HG03097 (cell line): Measurements from ENCODE around the gene ZNF598.
"Not testable (repeated sequence)": the region's sequence is repeated elsewhere in the genome, so short reads cannot be mapped to it uniquely, and the experiment has no call there.

Source experiments
- ATAC-seq: cut with Tn5 transposase; IDR thresholded peaks from one replicate; pipeline ENCODE4 v1.9.1; 2021; ENCODE audit not compliant: unreplicated experiment, low FRiP score

ZNF598 gene

DNA sequence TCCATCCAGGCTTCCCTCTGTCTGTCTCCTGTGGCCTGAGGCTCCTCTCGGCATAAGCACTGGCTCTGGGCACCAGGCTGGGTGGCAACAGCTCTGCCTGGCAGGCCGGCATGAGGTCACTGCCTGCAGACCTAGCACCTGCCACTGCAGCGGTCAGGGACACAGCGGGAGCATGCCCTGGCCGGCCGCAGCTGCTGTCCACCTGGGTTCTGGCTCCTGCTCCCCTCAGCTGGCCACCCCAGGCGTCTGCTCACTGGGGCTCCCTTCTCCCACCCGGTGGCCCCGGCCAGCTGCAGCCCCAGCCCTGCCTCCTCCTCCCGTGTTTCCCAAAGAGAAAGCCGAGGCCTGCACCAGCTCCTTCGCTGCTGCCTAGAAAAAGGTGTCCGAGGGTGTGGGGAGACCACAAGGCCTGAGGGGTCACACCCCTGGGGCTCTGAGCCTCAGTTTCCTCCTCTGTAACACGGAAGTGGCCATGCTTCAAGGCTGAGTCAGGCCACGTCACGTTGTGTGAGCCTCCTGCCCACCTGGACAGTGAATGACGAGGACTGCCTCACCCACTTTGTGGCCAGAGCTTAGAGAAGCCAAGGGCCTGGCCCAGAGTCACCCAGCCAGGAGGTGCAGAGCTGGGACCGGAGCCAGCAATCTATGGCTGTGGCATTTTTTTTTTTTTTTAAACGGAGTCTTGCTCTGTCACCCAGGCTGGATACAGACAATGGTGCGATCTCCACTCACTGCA is 31.3 kb upstream of the ZNF598 start:
- ATAC-seq: no peak

DNA sequence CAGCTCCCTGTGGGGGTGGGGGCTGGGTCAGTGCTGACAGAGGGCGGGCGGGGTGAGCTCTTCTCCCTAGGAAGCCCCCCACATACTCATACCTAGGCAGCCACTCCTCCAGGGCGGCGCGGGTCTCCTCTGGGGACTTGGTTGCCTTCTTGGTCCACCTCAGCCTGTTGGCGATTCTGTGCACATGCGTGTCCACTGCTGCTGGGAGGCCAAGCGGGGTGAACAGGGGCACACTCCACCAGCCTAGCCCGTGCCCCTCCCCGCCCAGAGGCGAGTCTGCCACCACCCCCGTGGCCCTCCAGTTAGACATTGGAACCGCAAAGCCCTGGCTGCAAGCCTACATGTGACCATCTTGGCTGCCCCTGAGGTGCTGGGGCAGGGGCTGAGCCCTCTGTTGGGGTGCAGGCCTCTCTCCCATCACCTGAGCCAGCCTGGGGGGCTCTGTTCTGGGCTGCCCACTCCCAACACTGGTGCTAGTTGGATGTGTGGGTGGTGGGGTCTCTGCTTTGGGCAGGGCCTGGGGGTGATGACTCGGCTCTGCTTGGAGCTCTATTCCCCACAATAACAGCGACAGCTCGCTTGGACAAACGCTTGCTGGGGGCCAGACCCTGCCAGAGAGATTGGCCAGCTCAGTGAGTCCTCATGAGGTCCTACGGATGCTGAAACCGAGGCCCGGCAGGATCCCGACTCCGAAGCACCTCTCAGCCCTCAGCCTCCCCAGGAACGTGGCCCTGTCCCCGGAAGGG is 30.6 kb upstream of the ZNF598 start:
- no peak for ATAC-seq

DNA sequence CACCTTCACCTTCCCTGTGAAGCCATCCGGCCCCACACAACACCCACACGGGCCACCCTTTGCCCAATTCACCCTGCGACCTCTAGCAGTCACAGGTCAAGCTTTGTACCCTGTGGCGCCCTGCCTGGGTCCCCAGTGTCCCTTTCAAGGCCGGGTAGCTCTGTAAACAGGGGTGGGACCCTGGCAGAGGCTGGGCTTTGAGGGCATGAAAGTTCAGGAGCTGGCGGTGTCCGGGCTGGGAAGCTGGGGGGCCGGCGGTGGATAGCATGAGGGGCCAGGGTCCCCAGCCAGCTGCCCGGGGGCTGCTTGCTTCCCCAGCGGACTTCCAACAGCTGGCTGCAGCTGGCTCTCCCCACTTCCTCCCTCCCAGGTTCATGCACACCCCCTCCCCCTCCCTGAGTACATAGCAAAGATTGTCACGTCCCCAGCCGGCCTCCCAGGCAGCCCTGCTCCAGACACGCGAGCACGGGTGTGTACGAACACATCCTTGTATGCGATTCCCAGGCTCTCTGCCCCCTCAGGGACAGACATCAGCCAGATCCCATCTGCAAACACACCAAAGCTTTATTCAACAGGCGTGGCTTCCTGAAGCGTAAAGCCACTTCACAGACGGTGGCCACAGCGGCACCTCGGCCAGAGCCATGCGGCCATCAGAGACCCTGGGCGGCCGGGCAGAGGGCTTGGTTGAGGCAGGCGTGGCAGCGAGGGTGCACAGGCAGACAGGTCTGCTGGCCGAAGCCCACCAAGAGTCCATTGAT is 29.8 kb upstream of the ZNF598 start:
- no peak for ATAC-seq

DNA sequence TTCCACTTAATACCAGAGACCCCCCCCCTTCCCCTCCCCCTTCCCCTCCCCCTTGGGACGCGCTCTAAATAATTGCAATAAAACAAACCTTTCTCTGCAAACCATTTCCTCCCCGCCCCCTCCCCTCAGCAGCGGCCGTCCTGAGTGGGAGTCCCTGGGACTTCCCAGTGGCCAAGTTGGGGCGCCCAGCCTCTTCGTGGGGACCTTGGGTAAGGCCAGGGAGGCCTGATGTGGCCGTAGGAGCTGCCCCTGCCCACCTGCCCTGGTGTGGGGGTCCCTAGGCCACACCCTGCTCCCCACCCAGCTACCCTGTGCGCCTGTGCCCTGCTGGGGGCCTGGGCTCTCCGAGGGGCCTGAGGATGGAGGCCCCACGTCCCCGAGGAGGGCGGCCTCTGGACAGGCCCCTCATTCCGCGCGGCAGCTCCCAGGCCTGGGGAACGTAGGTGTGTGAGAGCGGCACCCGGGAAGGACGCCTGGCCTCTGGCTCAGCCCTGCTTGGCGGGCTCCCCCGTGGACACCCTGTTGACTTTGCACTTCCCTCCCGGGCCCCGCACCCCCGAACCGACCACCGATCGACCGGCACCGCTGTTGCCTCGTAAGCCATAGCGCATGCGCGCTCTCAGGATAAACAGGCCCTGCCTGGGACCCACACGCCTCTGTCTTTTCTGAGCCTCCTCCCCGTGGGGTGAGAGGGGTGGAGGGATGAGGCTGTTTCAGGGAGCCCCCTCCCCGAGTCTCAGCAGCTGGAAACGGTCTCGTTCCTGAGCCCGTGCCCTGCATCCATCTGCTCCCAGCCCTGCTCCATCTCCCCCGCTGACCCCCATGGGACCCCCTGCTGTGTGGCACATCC is 29.0 kb upstream of the ZNF598 start:
- no peak for ATAC-seq

DNA sequence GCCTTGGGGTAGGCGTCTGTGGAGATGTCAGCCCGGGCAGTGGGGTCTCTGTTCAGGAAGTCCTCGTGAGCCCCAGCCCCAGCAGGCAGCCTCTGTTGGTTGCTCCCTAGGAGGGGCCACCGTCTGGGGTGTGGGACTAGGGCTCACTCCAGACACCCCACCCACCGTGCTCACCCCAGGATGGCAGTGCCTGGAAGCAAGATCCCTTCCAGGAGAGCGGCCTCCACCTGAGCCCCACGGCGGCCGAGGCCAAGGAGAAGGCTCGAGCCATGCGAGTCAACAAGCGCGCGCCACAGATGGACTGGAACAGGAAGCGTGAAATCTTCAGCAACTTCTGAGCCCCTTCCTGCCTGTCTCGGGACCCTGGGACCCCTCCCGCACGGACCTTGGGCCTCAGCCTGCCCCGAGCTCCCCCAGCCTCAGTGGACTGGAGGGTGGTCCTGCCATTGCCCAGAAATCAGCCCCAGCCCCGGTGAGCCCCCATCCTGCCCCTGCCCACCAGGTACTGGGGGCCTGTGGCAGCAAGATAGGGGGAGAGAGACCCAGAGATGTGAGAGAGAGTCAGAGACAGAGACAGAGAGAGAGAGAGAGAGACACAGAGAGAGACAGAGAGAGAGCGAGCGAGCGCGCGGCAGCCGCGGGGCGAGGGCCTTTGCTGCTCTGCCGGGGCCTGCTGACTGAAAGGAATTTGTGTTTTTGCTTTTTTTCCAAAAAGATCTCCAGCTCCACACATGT is 28.2 kb upstream of the ZNF598 start:
- ATAC-seq: no peak

DNA sequence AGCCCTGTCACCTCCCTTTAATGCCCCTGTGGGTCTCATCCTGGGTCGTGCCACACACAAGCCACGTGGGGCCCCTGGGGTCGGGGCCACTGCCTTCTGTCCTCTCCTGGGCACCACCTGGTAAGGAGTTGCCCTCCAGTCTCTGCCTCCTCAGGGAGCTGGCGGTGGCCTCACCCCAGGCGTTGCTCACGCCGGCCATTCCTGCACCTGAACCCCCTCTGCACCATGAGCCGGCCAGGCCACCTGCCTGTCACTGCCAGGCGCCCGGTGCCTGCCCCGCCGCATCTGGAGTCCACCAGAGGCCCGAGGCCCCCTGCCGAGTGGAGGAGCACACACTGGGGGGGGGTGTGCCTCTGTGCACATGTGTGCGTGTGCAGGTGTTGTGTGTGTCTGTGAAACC is 27.5 kb upstream of the ZNF598 start:
- no peak for ATAC-seq

DNA sequence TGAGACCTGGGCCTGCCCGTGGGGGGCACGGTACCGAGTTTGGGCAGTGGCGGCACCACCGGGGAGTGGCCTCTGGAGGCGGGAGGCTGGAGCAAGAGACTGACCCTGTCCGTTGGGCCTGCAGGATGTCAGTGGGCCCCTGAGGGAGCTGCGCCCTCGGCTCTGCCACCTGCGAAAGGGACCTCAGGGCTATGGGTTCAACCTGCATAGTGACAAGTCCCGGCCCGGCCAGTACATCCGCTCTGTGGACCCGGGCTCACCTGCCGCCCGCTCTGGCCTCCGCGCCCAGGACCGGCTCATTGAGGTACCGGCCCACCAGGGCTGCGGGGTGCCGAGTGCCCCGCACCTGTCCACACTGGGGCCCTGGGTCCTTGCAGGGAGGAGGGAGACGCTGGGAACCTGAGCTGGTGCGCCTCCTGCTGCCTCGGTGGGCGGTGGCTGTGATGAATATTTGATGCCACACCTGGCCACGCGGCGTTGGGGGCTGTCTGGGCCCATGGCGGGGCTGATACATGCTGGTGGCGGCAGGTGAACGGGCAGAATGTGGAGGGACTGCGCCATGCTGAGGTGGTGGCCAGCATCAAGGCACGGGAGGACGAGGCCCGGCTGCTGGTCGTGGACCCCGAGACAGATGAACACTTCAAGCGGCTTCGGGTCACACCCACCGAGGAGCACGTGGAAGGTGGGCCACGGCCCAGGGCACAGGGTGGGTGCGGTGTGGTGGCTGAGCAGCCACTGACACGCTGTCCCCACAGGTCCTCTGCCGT is 26.8 kb upstream of the ZNF598 start:
- no peak for ATAC-seq

DNA sequence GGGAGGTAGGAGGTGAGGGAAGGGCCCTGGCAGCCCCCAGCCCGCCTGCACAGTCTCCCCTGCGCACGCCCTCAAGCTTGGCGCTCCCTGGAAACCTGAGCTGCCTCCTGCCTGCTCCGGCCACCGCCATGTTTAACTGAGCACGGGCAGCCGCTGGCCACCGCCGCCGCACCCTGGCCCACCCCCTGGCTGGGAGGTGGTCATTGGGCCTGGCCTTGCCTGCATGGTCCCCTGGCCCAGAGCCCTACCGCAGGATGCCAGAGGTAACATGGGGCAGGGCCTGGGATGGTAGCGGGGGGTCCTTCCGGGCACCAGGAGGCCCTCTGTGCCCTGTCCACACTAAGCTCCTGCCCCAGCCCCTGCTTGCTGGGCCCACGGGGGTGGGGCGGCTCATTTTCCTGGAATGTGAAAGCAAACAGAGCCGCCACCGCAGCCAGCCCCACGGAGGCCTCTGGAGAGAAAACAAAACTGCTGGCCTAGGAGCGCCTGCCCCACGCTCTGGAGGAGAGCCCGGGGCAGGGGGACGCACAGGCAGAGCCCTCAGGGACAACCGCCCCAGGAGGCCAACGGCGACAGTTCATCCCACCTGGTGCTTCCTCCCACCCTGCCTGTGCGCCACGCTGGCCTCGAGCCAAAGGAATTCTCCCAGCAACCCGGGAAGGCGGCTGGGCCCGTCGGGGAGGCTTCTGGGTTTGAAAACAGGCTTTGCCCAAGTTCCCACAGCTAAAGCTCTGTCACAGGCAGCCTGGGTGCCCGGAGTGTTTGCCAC is 26.0 kb upstream of the ZNF598 start:
- no peak for ATAC-seq

DNA sequence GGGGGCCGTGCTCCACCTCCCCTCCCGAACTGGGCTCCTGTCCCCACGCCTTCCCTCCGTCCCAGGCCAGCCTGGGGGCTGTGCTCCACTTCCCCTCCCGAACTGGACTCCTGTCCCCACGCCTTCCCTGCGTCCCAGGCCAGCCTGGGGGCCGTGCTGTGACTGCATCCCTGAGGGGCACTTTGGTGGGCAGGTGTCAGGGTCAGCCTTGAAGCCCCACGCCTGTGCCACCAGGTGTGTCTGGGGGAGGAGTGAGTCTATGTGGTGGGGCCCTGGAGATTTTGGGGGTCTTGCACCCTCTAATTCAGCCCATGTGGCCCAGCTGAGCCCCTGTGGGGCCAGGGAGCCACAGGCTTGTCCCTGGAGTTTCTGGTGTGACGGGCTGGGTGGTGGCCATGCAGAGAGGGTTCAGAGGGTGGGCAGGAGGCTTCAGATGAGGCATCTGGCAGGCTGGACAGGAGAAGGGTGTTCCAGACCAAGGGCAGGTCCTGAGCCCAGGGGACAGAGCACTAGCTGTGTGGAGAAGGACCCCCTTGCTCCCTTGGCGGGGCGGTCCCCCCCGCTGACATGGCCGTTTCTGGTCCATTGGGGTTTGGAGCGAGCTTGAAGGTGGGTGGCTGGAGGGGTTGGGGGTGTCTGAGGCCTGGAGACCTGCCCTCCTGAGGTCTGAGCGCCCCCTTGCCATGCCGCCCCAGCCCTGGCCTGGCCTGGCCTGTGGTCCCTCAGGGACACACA is 25.2 kb upstream of the ZNF598 start:
- ATAC-seq: no peak

DNA sequence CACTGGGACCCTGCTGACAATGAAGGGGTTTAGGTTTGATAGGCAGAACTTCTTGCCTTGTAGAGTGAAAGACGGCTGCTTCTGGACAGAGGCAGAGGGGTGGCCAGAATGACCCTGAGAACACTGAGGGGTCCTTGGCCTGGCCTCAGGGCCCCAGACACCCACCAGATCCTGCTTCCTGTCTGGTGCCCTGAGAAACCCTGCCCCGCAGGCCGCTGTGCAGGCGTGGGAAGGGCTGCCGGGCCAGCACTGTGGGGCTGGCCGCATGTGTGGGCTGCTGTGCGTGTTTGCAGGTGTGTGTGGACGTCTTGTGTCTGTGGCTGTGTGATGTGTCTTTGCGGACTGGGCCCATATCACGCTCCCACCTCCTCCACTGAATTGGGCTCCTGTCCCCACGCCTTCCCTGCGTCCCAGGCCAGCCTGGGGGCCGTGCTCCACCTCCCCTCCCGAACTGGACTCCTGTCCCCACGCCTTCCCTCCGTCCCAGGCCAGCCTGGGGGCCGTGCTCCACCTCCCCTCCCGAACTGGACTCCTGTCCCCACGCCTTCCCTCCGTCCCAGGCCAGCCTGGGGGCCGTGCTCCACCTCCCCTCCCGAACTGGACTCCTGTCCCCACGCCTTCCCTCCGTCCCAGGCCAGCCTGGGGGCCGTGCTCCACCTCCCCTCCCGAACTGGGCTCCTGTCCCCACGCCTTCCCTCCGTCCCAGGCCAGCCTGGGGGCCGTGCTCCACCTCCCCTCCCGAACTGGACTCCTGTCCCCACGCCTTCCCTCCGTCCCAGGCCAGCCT is 24.5 kb upstream of the ZNF598 start:
- ATAC-seq: not testable (repeated sequence)

DNA sequence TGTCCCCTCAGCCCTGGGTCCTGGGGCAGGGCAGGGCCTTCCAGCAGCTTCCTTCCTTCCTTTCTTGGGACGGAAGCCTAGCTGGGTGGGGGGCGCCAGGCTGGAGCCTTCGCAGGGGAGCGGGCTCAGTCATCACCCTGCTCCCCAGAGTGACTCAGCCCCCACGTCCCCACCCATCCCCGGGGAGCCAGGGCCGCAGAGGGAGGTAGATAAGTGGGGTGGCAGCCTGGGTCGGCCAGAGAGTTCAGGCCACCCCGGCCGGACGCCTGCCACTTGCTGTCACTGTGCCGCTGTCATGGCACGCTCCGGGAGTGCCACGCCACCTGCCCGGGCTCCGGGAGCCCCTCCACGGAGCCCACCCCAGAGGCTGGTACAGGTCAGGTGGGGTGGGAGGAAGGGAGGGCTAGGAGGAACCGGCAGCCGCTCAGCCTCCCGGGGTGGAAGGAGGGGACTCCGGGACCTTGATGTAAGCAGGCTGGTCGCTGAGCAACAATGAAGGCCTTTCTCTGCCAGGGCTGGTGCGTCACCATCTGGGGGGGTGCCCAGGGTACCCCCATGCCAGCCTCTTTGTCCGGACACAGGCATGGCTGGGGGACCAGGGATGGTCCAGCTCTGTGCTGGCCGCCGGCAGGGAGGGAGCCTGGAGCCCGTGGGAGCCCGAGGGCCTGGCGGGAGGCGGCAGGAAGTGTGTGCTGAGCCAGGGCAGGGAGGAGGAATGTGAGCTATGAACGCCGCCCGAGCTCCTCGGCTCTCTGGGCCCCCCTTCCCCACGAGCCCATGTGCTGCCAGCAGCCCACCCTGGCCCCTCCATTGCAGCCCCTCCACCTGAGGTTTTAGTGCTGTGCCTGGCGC is 23.7 kb upstream of the ZNF598 start:
- ATAC-seq: no peak

DNA sequence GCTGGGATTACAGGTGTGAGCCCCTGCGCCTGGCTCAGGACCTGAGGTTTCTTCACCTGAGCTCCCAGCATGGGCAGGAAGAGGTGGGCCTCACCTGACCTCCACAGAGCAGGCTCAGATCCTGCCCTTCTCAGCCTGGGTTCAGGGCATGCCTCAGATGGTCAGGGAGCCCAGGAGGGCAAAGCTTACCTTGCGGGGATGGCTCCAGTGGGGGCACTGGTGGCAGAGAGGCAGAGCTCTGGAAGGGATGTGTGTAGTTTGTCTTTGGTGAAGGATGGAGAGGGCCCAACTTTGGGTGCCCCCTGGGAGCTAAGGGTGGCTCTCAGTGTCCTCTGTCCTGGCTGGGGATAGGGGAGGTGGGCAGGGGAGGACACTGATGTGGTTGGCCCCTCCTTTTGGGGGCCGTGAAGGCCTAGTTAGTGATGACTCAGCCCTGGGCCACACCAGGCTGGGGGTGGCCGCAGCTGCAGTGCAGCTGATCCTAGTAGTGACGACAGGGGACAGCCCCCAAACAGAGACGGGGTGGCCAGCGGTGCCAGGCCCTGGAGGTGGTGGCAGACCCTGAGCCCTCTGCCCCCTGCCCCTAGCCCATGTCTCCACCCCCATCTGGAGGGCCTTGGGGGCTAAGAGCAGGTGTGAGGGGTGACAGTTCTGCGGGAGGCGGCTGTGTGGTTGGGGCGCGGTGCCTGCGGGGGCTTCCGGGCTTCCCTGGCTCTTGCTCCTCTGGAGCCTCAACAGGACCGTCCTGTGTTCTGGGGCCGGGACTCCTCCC is 22.9 kb upstream of the ZNF598 start:
- ATAC-seq: no peak

DNA sequence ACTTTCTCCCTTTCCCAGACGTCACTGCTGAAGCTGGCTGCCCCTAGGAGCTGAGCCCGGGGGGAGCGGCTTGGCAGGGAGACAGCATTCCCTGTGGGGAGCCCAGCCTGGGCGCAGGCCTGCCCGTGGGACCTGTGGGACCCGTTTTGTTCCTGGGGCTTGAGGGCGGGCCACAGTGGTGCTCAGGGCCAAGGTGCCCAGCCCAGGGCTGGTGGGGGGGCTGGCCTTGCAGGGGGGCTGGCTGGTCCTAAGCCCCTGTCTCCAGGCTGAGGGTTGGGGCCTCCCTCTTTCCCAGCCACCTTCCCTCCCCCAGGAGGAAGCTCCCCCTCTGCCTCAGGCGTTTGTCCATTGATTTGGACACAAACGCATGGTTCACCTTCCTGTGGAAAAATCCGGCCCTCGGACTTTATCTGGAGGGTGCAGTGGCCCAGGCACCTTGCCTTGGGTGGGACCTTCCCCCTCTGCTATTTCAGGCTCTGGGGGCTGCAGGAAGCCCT is 21.5 kb upstream of the ZNF598 start:
- no peak for ATAC-seq

DNA sequence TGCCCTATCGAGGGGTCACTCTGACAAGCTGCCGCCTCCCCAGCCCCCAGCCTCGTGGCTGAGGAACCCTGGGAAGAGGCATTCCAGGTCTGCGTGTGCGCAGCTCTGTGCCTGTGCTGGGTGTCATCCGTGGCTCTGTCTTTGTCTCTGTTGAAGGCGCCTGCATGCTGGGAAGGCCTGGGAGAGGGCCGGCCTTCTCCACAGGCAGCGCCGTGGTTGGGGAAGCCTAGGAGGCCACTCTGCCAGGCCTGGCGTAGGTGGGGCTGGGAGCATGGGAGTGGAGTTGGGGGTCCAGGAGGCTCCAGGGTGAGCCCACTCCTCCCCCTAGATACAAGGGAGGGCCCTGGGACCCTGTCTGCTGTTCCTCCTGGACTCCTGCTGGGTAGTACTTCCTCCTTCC is 20.4 kb upstream of the ZNF598 start:
- no peak for ATAC-seq

DNA sequence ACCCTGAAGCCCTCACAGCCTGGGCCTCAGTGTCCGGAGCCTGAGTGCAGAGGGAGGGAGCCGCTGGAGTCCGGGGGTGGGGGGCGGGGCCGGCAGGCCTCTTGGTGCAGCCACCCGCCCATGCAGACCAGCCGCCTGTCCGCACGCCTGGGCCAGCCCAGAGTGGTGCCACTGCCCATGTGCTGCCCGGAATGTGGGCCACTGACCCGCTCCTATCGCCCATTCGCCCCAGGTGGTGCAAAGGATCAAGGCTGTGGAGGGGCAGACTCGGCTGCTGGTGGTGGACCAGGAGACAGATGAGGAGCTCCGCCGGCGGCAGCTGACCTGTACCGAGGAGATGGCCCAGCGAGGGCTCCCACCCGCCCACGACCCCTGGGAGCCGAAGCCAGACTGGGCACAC is 19.7 kb upstream of the ZNF598 start:
- no peak for ATAC-seq
